A549 (cell line): ENCODE measurements around the gene TOP3B. TPM values are rescaled to one million over a fixed set of nuclear protein-coding genes. Genes with fewer than 3 reads are reported as not detected.
A peak's percentile ranks its signal among the peaks of the same experiment; 100 is the strongest.

Source experiments
- ATAC-seq, 2 experiments: fragments of 200-7000 bp in 1 of 2; fragments of >200 bp in 1 of 2; cut with Nextera tagmentation in 1 of 2; cut with Tn5 transposase in 1 of 2; 3 replicates each; pipeline versions ENCODE4 v1.8.0 to v1.9.1; 2018 to 2020; ENCODE audit warnings: mild to moderate bottlenecking in 1 of 2, moderate library complexity in 1 of 2
- CTCF ChIA-PET: fragments of 300-600 bp; sonication (Branson Sonifier 250); formaldehyde crosslinking; extraction: SDS; loops from one replicate; lab custom pipeline; 2021; ENCODE audit warnings: antibody characterized with exemption, inconsistent platforms; lab: Yijun Ruan, JAX
- POLR2A ChIA-PET: fragments of 350-600 bp; formaldehyde crosslinking; extraction: SDS; loops from one replicate; lab custom pipeline; 2021; ENCODE audit warnings: antibody characterized with exemption, inconsistent platforms; lab: Yijun Ruan, JAX
- DNase-seq, 2 experiments: peaks; one replicate each; pipeline versions ENCODE4 v3.0.0 to v3.0.0-alpha.2; 2011 to 2016; ENCODE audit warnings: low read depth in 1 of 2, low spot score in 1 of 2
- FAIRE-seq: peaks from 2 replicates; lab custom pipeline; 2011; peaks lifted over from hg19 to GRCh38; lab: Jason Lieb, UNC
- H3K27ac ChIP-seq, 2 experiments: fragments of >200 bp; sonication (Bioruptor Twin); formaldehyde crosslinking; 3 replicates each; pipeline ENCODE4 v1.5.1; 2016 to 2017
- H3K4me1 ChIP-seq: fragments of >200 bp; sonication (Bioruptor Twin); formaldehyde crosslinking; 3 replicates; pipeline ENCODE4 v1.6.1; 2016
- H3K4me2 ChIP-seq: fragments of >200 bp; sonication (Bioruptor Twin); formaldehyde crosslinking; 3 replicates; pipeline ENCODE4 v1.6.1; 2016
- H3K4me3 ChIP-seq: fragments of >200 bp; sonication (Bioruptor Twin); formaldehyde crosslinking; 3 replicates; pipeline ENCODE4 v1.5.1; 2016
- H3K9me3 ChIP-seq: fragments of >200 bp; sonication (Bioruptor Twin); formaldehyde crosslinking; 3 replicates; pipeline ENCODE4 v1.6.1; 2016
- ATOH8 ChIP-seq: fragments of 250-450 bp; sonication (Bioruptor Pico); IDR thresholded peaks from 2 replicates; pipeline ENCODE4 v1.5.0; 2020; ENCODE audit warnings: low read depth, mild to moderate bottlenecking, moderate library complexity
- BHLHE40 ChIP-seq: IDR thresholded peaks from 2 replicates; pipeline ENCODE4 v1.6.1; 2012; ENCODE audit warnings: low read depth, low read length, inconsistent platforms
- CBX8 ChIP-seq: fragments of 200-600 bp; sonication (generic); IDR thresholded peaks from 2 replicates; pipeline ENCODE4 v1.6.1; 2016
- CHD4 ChIP-seq: fragments of 200-600 bp; sonication (generic); IDR thresholded peaks from 2 replicates; pipeline ENCODE4 v1.6.1; 2016; ENCODE audit warnings: antibody characterized with exemption, mild to moderate bottlenecking, borderline replicate concordance
- FOXS1 ChIP-seq: fragments of 250-450 bp; sonication (Bioruptor Pico); IDR thresholded peaks from 2 replicates; pipeline ENCODE4 v1.5.0; 2020; ENCODE audit warnings: mild to moderate bottlenecking, moderate library complexity
- GATA3 ChIP-seq: IDR thresholded peaks from 2 replicates; pipeline ENCODE4 v1.6.1; 2012; ENCODE audit warnings: borderline replicate concordance
- HOXB5 ChIP-seq: fragments of 250-450 bp; sonication (Bioruptor Pico); IDR thresholded peaks from 2 replicates; pipeline ENCODE4 v1.5.0; 2020; ENCODE audit warnings: mild to moderate bottlenecking, moderate library complexity
- JUN ChIP-seq, 2 experiments: fragments of >200 bp; sonication (Bioruptor Twin); formaldehyde crosslinking; IDR thresholded peaks; 2 replicates in 1 of 2; 3 replicates in 1 of 2; pipeline ENCODE4 v1.6.1; 2016 to 2017
- JUNB ChIP-seq: fragments of >200 bp; sonication (Bioruptor Twin); formaldehyde crosslinking; IDR thresholded peaks from 2 replicates; pipeline ENCODE4 v1.6.1; 2016
- KDM1A ChIP-seq: fragments of 200-600 bp; sonication (generic); IDR thresholded peaks from 2 replicates; pipeline ENCODE4 v1.6.1; 2016; ENCODE audit warnings: low read depth, mild to moderate bottlenecking
- KDM5A ChIP-seq: fragments of 200-600 bp; sonication (generic); IDR thresholded peaks from 2 replicates; pipeline ENCODE4 v1.6.1; 2016; ENCODE audit warnings: antibody characterized with exemption, mild to moderate bottlenecking
- MAFK ChIP-seq: fragments of 450-650 bp; IDR thresholded peaks from 2 replicates; pipeline ENCODE4 v1.6.1; 2014; ENCODE audit not compliant: partially characterized antibody
- MAZ ChIP-seq: fragments of 150-350 bp; IDR thresholded peaks from 2 replicates; pipeline ENCODE4 v1.6.1; 2014; ENCODE audit warnings: antibody characterized with exemption, low read depth, low read length, borderline replicate concordance
- NPAS2 ChIP-seq: fragments of 250-450 bp; sonication (Bioruptor Pico); IDR thresholded peaks from 2 replicates; pipeline ENCODE4 v1.8.0; 2022; ENCODE audit warnings: mild to moderate bottlenecking, moderate library complexity, borderline replicate concordance
- PHF8 ChIP-seq: fragments of 200-600 bp; sonication (generic); IDR thresholded peaks from 2 replicates; pipeline ENCODE4 v1.6.1; 2016; ENCODE audit warnings: low read depth, mild to moderate bottlenecking, antibody characterized with exemption, moderate library complexity, borderline replicate concordance
- POLR2AphosphoS2 ChIP-seq: conservative IDR thresholded peaks from 2 replicates; pipeline ENCODE4 v1.6.1; 2012; ENCODE audit warnings: low read length, improper control_type of control experiment, inconsistent platforms
- RAD21 ChIP-seq, 2 experiments: fragments of >200 bp in 1 of 2; sonication (Bioruptor Twin) in 1 of 2; formaldehyde crosslinking in 1 of 2; IDR thresholded peaks in 1 of 2; conservative IDR thresholded peaks in 1 of 2; 2 replicates in 1 of 2; 3 replicates in 1 of 2; pipeline ENCODE4 v1.6.1; 2012 to 2018; ENCODE audit warnings: inconsistent platforms in 1 of 2
- RARB ChIP-seq: fragments of 250-450 bp; sonication (Bioruptor Pico); IDR thresholded peaks from 2 replicates; pipeline ENCODE4 v1.8.0; 2021; ENCODE audit warnings: mild to moderate bottlenecking, moderate library complexity
- RCOR1 ChIP-seq: fragments of 150-350 bp; IDR thresholded peaks from 2 replicates; pipeline ENCODE4 v1.6.1; 2014; ENCODE audit warnings: antibody characterized with exemption, low read length, low read depth
- RNF2 ChIP-seq: fragments of 200-600 bp; sonication (generic); IDR thresholded peaks from 2 replicates; pipeline ENCODE4 v1.6.1; 2016; ENCODE audit warnings: low read depth, mild to moderate bottlenecking, antibody characterized with exemption, moderate library complexity, borderline replicate concordance
- SMC3 ChIP-seq: fragments of >200 bp; sonication (Bioruptor Twin); formaldehyde crosslinking; IDR thresholded peaks from 3 replicates; pipeline ENCODE4 v1.6.1; 2018; ENCODE audit warnings: inconsistent platforms
- SREBF2 ChIP-seq: fragments of 450-650 bp; IDR thresholded peaks from 2 replicates; pipeline ENCODE4 v1.6.1; 2014; ENCODE audit warnings: mild to moderate bottlenecking, moderate library complexity
- TFCP2L1 ChIP-seq: fragments of 250-450 bp; sonication (Bioruptor Pico); IDR thresholded peaks from 2 replicates; pipeline ENCODE4 v1.5.0; 2021; ENCODE audit warnings: mild to moderate bottlenecking
- TP53 ChIP-seq: fragments of 250-450 bp; sonication (Bioruptor Pico); IDR thresholded peaks from 2 replicates; pipeline ENCODE4 v1.5.0; 2021; ENCODE audit warnings: mild to moderate bottlenecking, moderate library complexity
- ZFP36 ChIP-seq: fragments of 450-650 bp; IDR thresholded peaks from 2 replicates; pipeline ENCODE4 v1.6.1; 2014; ENCODE audit warnings: borderline replicate concordance; ENCODE audit not compliant: partially characterized antibody
- ZNF302 ChIP-seq: fragments of 250-450 bp; sonication (Bioruptor Pico); IDR thresholded peaks from 2 replicates; pipeline ENCODE4 v1.9.0; 2021; ENCODE audit warnings: inconsistent platforms, mild to moderate bottlenecking, moderate library complexity
- ZSCAN20 ChIP-seq: fragments of 250-450 bp; sonication (Bioruptor Pico); IDR thresholded peaks from 2 replicates; pipeline ENCODE4 v1.8.0; 2022; ENCODE audit warnings: mild to moderate bottlenecking, moderate library complexity
- WGBS: methylation state at CpG from one replicate; pipeline ENCODE4 v1.1.6; 2017; ENCODE audit errors: missing lambda C conversion rate; 5-methylcytosine and 5-hydroxymethylcytosine counted together
- polyA plus RNA-seq, 4 experiments: library from polyadenylated mRNA; depleted of rRNA in 3 of 4; stranded (reverse); fragments of >200 nt; fragmentation: RNase III in 1 of 4; extraction: RNeasy Plus Mini Kit Qiagen cat#74134 plus additional on column Dnase treatment in 1 of 4; gene quantifications; 2 replicates in 3 of 4; 3 replicates in 1 of 4; pipeline ENCODE4 v1.2.3, GENCODE V29; 2011 to 2017
- TF ChIP-seq, protein P1 (sequence below): IDR thresholded peaks from 2 replicates; pipeline ENCODE4 v1.6.1; 2012
- TF ChIP-seq, protein P2 (sequence below): IDR thresholded peaks from 2 replicates; pipeline ENCODE4 v1.6.1; 2012; ENCODE audit warnings: low read depth, borderline replicate concordance
- TF ChIP-seq, protein P3 (sequence below): fragments of >200 bp; sonication (Bioruptor Twin); formaldehyde crosslinking; IDR thresholded peaks from 2 replicates; pipeline ENCODE4 v1.6.1; 2016

The TOP3B gene
- polyA plus RNA-seq, 2 of the 4 experiments (the other 2 are of a cell fraction): 11.5 to 19.8 TPM

DNA sequence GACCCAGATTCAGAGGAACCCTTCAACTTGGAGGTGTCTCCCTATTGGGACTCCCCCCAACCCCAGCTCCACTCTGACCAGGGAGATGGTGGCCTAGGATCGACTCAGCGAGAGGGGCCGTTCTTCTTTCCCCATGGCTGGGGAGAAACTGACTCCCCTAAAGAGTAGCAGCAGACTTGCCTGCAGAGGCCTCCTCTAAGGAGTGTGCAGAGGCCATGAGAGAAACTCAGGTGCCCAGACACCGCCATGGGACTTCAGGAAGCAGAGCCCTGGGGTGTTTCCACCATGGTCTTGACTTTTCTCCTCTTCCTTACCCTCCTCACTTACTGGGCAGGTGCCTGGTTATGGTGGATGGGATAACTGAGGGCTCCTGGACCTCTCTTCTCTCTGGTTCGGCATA is 2.6 kb upstream of the TOP3B start:
- H3K4me1 ChIP-seq: peaks cover 9% of the 10 kb centered on the region; the same call in 1 of the 3 replicates
- CTCF ChIA-PET: interaction anchor here (0.7 to 2.1 kb wide), 3 partner anchors 13 to 81 kb away, joined by 3 to 8 read pairs (median 3); no protein-coding TSS in a partner anchor
- WGBS: 92% methylated on average over 5 of the region's 5 CpGs
- POLR2A ChIA-PET: no interaction called here
- TF ChIP-seq FOXS1: no peak
- TF ChIP-seq JUN (IDR thresholded peaks at IDR 0.05): no peak
- TF ChIP-seq SMC3: no peak
- TF ChIP-seq, protein P1, sequence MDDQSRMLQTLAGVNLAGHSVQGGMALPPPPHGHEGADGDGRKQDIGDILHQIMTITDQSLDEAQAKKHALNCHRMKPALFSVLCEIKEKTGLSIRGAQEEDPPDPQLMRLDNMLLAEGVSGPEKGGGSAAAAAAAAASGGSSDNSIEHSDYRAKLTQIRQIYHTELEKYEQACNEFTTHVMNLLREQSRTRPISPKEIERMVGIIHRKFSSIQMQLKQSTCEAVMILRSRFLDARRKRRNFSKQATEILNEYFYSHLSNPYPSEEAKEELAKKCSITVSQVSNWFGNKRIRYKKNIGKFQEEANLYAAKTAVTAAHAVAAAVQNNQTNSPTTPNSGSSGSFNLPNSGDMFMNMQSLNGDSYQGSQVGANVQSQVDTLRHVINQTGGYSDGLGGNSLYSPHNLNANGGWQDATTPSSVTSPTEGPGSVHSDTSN: no peak
- no peak for TF ChIP-seq HOXB5
- no peak for TF ChIP-seq KDM1A
- no peak for TF ChIP-seq BHLHE40
- no peak for TF ChIP-seq RNF2
- TF ChIP-seq JUNB: no peak
- TF ChIP-seq PHF8: no peak
- TF ChIP-seq TP53 (CRISPR knock-in tag): no peak
- no peak for TF ChIP-seq ZNF302 (CRISPR knock-in tag)
- TF ChIP-seq RARB (CRISPR knock-in tag): no peak
- TF ChIP-seq NPAS2 (CRISPR knock-in tag): no peak
- TF ChIP-seq SREBF2: no peak
- no peak for TF ChIP-seq ZSCAN20
- ATAC-seq: no peak
- DNase-seq: no peak
- H3K4me3 ChIP-seq: no peak overlapping the region
- FAIRE-seq: no peak
- no peaks in the 10 kb centered on the region for H3K9me3 ChIP-seq
- H3K27ac ChIP-seq: no peak overlapping the region
- no peak overlapping the region for H3K4me2 ChIP-seq

DNA sequence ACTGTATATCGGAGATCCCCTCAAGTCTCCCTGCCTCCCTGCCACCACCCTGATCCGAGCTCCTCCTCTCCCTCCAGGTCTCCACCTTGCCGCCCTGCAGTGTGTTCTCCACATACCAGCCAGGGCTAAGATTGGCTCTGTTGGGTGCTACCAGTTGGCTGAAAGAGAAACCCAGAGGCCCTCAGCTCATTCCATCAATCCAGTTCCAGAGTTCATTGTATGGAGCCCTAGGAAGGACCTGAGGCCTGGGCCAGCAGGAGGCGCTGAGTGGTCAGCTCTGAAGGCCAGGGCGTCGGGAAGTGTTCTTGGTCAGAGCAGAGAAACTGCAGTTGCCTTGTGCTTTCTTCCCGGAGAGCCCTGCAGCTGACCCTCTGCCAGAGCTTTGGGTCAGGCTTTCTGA is 2.2 kb upstream of the TOP3B start:
- peak in 1 of 2 experiments; percentile 27; a peak in 1 of 5 replicates for TF ChIP-seq RAD21 (conservative IDR thresholded peaks at IDR 0.05 in 1 of 2, IDR thresholded peaks at IDR 0.05 in 1 of 2)
- no peak for TF ChIP-seq RCOR1
- ATAC-seq (peak; percentile 52 to 84; a peak in 3 of 6 replicates), DNase-seq (peak in 1 of 2 experiments; percentile 58), FAIRE-seq (no peak)
- POLR2A ChIA-PET: no interaction called here
- Histone ChIP-seq H3K4me1 (peaks cover 9% of the 10 kb centered on the region; the same call in 1 of the 3 replicates), H3K4me2 (no peak overlapping the region), H3K27ac (no peak overlapping the region), H3K4me3 (no peak overlapping the region), H3K9me3 (no peaks in the 10 kb centered on the region)
- 75% methylated on average over 4 of the region's 7 CpGs for WGBS
- CTCF ChIA-PET: interaction anchor here (0.6 to 2.1 kb wide), 4 partner anchors 12 to 82 kb away, joined by 3 to 8 read pairs (median 3); no protein-coding TSS in a partner anchor

- 0% methylated on average over 2 of the region's 2 CpGs for WGBS
- TF ChIP-seq TP53 (CRISPR knock-in tag) (no peak), ZFP36 (no peak), PHF8 (no peak), FOXS1 (no peak), MAZ (no peak), MAFK (no peak), BHLHE40 (no peak), TFCP2L1 (CRISPR knock-in tag) (no peak), POLR2AphosphoS2 (no peak), SMC3 (no peak), SREBF2 (no peak), RNF2 (no peak), ATOH8 (CRISPR knock-in tag) (no peak), CHD4 (no peak), KDM5A (no peak), GATA3 (no peak), CBX8 (no peak)
- TF ChIP-seq, protein P2, sequence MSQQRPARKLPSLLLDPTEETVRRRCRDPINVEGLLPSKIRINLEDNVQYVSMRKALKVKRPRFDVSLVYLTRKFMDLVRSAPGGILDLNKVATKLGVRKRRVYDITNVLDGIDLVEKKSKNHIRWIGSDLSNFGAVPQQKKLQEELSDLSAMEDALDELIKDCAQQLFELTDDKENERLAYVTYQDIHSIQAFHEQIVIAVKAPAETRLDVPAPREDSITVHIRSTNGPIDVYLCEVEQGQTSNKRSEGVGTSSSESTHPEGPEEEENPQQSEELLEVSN: no peak
- TF ChIP-seq, protein P3, sequence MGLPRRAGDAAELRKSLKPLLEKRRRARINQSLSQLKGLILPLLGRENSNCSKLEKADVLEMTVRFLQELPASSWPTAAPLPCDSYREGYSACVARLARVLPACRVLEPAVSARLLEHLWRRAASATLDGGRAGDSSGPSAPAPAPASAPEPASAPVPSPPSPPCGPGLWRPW: no peak
- TF ChIP-seq, protein P1: no peak
- Histone ChIP-seq H3K4me3 (peak overlapping the region; percentile 98), H3K4me2 (peak overlapping the region; percentile 96), H3K9me3 (no peaks in the 10 kb centered on the region), H3K27ac (peak overlapping the region; percentile 93 to 99), H3K4me1 (peaks cover 9% of the 10 kb centered on the region; the same call in 1 of the 3 replicates)
- DNase-seq: no peak
- ChIA-PET CTCF (interaction anchor here (0.9 to 2.8 kb wide), 4 partner anchors 10 to 44 kb away, joined by 3 to 19 read pairs (median 4); no protein-coding TSS in a partner anchor), POLR2A (interaction anchor here (0.5 to 1.4 kb wide), 3 partner anchors 9 to 129 kb away, joined by 3 to 9 read pairs (median 3); no protein-coding TSS in a partner anchor)
- ATAC-seq: no peak
- no peak for FAIRE-seq
Measured at GRCh38 chr22:21981874-21982273, 713 bp downstream of the TOP3B start.
